DLD1 (cell line): Measurements from ENCODE around the gene KCNQ1.

Experiments used
- in situ Hi-C: cut with HindIII; loops from 2 replicates; pipeline ENCODE4 v1.10.0; 2017; ENCODE audit warnings: low sequenced_read_pairs

KCNQ1 gene

DNA sequence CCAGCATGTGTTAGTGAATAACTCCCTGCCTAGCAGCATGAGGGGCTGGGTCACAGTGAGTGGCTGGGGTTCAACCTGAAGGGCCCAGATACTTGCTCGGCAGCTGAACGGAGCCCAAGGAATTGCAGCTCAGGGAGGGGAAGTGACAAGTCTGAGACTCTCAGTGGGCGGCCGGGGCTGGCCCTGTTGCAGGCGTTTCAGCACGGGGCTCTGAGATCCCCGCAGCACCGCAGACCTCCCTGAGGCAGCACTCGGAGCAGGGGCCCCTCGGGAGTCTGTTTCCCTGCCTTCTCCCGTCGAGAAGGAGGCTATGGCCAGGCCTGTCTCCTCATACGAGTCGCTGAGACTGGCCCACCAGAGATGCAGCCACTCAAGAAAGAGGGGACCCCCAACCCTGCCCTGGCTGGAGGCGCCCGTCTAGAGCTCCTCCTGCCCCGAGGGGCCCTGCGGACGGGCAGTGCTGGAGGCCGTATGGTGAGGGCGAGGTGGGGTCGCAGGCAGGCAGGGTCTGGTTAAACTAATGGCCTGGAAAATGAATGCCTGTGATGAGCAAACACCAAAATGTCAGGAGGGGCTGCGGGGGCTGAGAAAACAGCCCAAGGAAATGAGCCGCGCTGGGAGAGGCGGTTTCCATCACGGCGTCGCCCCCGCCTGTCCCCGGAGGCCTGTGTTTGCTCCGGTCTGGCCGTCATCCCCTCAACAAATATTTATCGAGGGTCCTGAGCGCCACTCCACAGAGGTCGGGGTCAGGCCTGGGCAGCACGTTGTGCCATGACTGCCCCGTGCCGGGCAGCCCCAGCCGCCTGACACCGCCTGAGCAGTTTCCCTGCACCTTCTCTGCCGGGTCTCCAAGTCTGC lies 35.0 kb upstream of the KCNQ1 start:
- in situ Hi-C loops = loop anchor here (10.0 kb wide), 1 partner anchor 225 kb away; no protein-coding TSS in a partner anchor

DNA sequence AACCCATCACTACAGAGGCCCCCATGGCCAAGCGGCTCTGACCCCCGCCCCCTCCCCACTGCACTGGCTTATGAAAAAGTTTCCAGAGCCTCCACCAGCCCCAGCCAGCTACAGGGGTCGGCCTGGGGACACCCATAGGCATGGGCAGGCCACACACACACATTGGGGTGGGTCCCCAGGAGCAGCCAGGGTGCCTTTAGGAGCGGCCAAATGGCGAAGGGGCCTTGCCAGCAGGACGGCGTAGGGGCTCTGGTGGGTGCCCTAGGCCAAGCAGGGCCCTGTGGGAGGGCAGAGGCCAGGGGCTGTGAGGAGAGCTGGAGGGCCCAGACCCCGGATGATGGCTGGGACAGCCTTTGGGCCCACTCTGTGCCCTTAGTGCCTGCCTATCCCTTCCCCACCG lies 34.2 kb upstream of the KCNQ1 start:
- in situ Hi-C loops = loop anchor here (10.0 kb wide), 1 partner anchor 226 kb away; no protein-coding TSS in a partner anchor

DNA sequence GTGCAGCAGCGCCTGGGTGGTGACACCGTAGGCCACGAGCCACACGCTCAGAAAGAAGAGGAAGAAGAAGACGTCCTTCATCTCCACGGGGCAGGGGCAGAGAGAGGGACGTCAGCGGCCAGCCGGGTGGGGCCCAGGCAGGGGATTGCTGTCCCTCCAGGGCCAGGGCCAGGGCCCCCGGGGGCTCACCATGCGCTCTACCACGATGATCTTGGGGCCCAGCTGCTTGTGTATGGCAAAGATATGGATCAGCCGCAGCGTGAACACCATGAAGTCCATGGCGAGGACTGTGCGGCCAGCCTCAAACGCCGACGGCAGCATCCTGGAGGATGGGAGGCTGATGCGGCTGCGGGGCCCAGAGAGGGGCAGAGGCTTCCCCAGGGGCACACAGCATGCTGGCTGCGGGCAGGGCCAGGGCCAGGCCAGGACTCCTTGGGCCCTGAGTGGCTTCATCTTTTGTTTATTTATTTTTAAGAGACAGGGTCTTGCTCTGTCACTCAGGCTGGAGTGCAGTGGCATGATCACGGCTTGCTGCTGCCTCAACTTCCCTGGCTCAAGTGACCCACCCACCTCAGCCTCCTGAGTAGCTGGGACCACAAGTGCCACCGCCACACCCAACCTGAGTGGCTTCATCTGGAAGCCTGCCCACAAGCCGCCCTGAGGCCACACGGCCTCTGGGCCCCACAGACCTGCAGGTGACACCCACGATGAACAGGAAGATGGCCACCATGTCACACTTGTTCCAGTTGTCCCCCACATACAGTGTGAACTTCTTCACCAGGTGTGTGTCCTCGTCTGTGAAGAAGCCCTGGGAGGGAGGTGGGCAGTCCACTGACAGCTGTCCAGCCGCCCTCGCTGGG lies 33.1 kb upstream of the KCNQ1 start:
- in situ Hi-C loops = loop anchor here (10.0 kb wide), 1 partner anchor 227 kb away; no protein-coding TSS in a partner anchor

DNA sequence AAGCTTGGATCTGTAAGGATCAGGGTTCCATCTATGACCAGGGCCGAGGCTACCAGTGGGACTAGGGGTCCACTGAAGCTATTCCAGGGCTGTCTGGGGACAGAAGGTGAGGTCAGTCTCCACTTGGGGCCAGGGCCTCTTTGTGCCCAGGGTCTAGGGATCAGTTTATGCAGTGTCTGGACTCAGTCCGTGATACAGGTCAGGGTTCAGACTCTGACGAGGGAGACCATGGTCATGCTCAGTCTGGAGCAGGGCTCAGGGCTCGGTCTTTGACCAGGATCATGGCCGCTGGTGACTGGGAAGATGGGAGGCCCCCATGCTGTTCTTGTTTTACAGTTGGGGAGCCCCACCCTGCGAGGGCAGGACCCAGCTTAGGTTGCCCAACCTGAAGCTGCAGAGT lies 32.5 kb upstream of the KCNQ1 start:
- in situ Hi-C loops = loop anchor here (10.0 kb wide), 1 partner anchor 228 kb away; no protein-coding TSS in a partner anchor

DNA sequence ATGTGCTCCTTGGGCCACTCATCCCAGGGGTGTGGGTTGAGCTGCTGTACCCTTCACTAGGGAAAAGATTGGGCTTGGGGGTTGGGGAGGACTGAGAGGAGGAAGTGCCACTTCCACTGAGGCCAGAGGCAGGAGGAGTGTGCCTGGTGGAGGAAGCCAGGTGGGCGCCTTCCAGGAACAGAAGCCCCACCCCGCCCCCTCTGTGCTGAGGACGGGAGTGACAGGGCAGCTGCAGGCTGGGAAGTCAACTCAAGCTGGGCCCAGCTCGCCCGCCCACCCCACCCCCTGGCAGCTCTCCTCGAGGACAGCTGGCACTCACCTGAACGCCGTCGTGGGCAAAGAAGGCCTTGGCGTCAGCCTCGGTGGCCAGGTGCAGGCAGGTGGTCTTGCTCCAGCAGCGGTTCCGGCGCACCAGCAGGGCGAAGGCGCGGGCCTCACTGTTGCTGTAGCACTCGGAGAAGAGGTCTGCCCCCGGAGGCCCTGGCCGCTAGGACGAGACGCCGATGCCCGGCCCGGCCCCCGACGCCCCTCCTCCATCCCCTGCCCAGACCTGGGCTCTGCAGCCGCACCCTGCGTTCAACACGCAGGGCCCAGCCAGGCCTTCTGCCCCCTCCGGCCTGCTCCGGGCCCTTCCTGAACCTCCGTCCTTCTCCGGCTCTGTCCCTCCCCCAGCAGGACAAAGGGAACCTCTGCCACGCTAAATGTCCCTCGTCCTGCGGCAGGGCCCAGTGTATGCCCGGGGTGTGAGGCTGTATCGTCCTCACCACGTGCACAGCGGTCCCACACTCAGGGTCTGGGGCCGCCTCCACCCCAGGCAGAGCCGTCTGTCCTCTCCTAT lies 30.8 kb upstream of the KCNQ1 start:
- in situ Hi-C loops = loop anchor here (10.0 kb wide), 1 partner anchor 229 kb away; no protein-coding TSS in a partner anchor

DNA sequence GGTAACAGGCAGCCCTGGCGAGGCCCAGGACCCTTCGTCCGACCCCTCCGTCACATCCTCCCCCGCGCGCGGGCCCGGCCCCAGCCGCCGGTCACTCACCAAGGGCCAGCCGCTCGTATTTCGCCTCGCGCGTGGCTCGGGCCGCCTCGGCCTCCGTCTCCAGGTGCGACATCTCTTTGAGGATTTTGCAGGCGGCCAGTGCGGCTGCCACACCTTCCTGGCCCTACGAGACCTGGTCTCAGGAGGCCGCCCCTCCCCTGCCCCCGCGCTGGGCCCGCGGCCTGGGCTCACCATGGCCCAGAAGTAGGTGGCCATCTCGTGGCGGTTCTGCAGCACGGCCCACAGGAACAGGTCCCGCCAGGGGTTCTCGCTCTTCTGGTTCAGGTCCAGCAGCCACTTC lies 30.2 kb upstream of the KCNQ1 start:
- in situ Hi-C loops = loop anchor here (10.0 kb wide), 1 partner anchor 230 kb away; no protein-coding TSS in a partner anchor

DNA sequence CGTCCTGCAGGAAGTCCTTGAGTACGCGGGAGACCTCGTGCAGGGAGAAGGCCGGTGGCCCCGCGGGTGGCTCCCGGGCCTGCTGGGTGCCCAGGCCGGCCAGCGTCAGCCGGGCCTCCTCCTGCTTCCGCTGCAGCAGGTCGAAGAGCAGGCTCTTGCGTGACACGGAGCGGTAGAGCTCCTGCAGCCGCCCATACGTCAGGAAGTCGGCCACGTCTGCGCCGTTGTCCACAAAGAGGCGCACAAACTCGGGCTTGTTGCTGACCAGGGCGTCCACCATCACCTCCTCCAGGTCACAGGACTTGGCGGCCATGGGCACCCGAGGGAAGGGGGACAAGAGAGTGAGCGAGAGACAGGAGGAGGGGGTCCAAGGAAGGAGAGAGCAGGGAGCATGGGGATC lies 29.6 kb upstream of the KCNQ1 start:
- in situ Hi-C loops = loop anchor here (10.0 kb wide), 1 partner anchor 230 kb away; no protein-coding TSS in a partner anchor

DNA sequence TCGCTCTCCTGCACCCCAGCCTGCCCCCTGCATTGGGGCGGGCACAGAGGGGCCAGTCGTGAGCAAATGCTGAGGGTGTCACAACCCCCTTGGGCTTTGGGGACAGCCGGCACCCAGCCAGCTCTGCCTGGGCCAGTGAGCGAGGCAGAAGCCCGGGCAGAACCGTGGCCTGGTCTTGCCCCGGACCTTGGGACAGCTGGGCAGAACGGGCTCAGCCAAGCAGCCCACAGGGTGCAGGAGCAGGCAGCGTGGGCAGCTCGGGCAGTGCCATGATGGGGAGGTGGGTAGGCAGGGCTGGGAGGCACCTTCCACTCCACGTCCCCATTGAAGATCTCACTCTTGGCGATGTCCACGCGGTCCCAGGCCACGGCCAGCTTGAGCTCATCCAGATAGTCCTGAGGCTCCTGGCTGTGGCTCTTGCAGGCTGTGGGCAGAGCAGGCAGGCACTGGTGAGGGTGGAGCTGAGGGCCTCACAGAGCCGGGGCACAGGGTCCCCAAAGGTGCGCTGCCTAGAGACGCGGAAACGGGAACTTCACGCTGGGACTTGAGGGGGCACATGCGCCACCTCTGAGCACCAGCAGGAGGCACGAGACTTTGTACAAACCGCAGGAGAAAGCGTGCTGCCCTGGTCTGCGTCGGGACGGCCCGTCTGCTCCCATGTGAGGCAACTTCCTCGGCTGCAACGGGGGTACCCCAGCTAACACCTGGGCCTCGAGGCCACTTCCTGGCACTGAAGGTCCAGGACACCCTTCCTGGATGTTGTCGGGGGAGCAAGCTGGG lies 29.0 kb upstream of the KCNQ1 start:
- in situ Hi-C loops = loop anchor here (10.0 kb wide), 1 partner anchor 231 kb away; no protein-coding TSS in a partner anchor

DNA sequence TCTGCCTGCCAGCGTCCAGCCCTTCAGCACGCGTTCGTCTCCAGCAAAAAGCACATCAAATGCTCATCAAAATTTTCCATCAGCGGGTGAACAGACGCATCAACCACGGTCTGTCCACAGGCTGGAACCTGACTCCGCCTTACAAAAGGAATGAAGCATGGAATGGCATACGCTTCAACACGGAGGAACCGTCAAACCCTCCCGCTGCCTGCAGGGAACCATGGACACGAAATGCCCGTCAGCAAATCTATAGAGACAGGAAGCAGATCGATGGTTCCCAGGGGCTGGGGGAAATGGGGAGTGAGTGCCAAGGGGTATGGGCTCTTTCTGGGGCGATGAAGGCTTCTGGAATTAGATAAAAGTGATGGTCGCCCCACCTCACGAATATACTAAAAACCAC lies 28.0 kb upstream of the KCNQ1 start:
- in situ Hi-C loops = loop anchor here (10.0 kb wide), 1 partner anchor 232 kb away; no protein-coding TSS in a partner anchor

DNA sequence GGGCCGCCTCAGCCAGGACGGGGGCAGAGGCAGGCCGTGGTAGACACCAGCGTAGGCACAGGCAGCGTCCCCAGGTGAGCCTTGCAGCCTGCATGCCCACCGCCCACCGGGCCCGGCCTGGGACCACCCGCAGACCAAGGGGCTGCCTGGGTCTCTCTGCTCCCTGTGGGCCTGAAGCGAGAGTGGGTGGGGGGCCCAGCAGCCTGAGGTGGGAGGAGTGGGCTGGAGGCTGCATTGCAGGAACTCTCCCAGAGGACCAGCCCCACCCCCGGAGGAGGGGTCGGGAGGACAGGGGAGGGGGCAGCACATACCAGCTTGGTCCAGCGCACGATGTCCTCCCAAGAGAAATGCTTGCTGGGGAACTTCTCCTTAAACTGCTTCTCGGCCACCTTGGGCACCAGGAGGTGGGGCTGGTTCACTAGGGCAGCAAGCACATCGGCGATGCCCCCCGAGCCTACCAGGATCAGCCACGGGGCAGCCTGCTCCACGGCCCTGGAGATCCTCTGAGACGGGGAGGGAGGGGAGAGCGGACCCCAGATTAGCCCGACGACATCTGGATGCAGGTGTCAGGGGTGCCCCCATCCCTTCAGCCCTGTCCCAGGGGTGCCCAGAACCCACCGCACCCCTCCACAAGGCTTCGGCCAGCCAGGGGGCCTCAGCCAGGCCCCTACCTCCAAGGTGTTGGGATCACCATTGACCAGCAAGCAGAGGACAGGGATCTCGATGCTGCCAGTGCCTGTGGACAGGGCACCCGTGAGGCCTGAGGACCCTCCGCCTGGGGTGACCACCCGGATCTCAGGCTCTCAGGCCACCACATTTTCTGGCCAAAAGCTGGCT lies 26.7 kb upstream of the KCNQ1 start:
- in situ Hi-C loops = loop anchor here (10.0 kb wide), 1 partner anchor 233 kb away; no protein-coding TSS in a partner anchor

DNA sequence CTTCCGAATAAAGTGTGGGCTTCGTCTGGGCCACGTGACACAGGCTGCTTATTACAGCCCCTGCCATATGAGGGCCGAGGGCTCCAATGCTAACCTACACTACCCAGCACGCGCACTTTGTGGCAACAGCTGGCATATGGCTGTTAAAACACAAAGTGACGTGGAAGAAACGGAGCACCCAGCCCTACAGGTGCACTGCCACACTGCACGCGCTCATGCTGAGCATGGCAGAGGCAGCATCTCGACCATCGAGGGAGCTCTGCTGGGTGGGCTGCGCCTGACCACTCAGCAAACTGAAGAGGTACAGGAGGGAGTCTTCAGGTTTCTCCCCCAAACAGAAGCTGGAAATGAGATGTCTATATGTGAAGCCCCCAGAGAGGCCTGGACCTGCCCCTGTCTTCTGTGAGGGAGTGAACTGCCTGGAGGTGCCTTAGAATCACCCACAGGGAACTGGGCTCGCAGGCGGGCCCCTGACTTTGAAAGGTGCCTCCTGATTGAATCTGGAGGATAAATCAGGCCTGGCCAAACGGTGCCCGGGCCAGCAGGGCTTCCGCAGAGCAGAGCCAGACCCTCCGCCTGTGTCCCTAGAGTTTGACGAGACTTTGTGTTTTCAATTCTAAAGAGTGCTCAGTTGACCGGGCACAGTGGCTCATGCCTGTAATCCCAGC lies 26.0 kb upstream of the KCNQ1 start:
- in situ Hi-C loops = loop anchor here (10.0 kb wide), 1 partner anchor 234 kb away; no protein-coding TSS in a partner anchor

DNA sequence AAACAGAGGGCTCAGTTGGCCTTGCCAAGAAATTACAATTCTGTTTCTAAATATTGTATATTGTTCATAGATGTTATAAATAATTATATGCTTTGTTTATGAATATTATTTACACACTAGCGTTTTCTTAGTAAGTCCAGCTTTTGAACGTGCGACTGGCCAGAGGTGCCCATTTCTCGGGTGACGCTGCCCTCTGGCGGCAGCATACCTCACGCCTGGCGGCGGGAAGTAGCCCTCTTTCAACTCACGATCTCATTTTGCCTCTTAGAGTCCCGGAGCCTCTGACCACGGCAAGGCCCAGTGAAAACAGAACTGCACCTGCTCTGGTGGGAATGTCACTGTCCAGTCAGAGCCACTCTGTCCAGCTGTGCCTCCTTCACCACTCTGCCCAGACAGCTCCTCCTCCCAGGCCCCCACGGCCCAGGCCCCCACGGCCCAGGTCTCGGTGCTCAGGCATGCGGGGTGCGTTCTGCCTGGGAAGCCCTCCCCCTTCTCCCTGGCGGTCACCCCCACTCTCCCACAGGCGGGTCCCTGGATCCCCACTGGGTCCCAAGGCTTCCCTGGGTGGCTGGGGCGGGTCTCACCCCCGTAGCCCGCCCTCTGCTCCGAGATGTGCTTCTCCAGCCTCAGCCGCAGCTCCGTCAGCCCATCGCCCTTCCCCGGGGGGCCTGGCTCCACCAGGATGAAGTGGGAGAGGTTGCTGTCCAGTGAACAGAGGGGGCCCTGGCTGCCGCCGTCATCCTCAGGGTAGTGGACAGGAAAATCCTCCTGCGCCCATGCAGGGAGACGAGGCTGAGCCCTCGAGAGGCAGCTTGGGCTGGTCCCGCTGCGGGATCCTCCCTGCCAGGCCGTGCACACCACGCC lies 24.9 kb upstream of the KCNQ1 start:
- in situ Hi-C loops = loop anchor here (10.0 kb wide), 1 partner anchor 235 kb away; no protein-coding TSS in a partner anchor

DNA sequence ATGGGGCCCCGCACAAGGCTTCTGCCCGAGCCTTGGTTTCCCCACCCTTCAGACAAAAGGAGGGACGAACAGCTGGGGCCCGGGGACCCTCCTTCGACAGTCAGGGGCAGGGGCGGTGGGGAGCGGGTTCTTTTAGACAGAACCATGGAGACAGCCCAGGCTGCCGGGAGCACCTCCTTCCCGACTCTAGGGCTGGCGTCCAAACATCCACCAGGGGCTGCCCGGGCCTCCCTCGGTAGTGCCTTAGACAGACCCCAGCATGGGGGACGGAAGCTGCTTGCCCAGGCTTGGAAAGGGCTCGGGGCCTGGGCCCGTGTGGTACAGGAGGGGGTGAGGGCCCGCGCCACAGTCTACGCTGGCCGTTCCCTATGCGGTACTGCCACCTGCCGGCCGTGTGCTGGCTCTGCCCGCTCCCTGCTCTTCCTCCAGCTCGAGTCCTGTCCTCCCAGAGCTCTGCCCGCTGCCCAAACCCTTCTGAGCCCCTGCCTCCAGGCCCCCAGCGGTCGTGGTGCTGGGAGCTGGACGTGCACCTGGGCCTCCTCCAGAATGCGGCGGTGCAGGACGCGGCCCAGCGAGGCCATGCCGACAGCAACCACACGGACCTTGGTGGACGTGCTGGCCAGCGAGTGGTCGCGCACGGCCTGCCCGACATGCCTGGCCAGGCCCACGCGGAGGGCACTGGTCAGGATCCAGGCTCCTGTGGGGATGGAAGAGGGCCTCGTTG lies 24.1 kb upstream of the KCNQ1 start:
- in situ Hi-C loops = no loop called here

DNA sequence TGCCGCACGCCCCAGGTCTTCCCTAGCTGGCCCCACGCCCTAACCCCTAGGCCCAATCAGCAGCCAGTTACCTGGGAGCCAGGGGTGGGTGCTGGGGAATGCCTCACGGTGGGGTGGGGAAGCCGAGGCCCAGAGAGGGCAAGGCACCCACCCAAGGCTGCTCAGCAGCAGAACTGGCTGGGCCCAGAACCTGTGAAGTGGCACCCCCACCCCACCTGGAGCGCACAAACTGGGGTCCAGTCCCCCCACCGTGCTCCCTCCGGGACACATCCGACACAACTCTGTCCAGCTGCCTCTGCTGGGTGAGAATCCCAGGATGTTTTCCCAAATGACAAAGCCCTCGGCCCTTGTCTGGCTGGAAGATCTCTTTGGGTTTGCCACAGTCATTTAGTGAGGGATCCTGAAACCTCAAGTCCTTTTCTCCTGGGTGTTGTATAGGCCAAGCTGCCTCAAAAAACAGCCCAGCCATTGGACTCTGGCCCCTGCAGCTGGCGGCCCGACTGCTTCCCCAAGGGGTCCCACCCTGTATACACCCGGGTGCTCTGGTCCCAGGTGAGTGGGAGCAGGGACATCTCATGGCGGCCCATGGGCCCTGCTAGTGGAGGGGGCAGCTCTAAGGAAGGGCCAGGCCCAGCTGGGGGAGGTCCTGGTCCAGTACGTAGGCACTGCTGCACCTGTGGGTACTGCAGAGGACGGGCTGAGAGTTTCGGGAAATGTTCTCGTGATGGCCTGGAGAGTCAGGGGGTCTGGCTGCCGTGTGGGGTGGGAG lies 23.4 kb upstream of the KCNQ1 start:
- in situ Hi-C loops = no loop called here

DNA sequence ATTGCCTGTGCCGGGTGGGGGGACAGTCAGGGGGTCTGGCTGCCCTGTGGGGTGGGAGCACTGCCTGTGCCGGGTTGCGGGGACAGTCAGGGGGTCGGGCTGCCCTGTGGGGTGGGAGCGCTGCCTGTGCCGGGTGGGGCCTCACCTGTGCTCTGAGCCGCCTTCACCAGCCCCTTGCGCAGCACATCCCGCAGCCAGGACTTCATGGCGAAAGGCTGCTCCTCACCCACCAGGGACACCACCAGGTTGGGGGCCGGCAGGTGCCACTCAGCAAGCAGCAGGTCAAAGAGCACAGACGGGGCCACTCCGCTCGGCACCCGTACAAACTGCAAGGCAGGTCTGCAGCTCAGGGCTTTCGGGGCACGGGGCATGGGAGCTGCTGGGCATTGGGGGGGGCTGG lies 22.8 kb upstream of the KCNQ1 start:
- in situ Hi-C loops = no loop called here
